ENCODE results near the gene TBC1D14.

TBC1D14 gene

DNA sequence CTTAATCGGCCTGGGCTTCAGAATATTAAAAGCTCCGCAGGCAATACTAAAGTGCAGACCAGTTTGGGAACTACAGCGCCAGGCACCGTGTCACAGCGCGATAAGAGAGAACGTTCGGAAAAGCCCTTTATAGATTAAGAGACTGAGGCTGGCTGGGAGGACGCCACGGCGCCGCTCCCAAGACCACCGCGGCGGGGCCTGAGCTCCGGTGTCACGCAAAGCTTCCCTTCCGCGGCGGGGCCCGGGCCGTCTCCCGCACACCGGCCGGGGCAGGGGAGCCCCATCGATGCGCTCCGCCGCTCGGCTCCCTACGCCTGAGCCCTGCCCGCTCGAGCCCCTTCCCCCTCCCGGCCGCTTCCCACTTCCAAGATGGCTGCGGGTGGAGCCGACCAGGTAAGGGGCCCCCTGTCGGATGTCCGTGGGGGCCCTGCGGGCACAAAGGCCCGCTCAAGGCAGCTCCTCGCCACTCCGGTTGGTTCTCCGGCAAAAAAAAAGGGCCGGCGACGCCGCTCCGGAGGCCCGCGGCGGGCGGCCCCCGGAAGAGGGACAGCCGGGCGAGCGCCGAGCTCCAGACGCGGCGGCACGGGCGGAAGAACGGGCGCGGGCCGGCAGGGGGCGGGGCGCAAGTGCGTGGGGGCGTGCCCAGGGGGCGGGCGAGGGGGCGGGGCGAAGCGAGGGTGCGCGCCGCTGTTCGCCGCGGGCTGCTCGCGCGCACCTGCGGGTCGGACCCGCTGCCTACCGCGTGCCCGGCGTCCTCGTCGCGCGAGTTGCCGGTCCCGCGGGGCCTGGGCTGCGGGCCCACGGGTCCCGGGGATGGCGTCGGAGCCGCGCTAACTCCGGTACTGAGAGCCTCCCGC is at the start of gene TBC1D14:
Gene TBC1D14 (plus strand): TSS at position 714 of the 857 bp plus-strand sequence. CDS start 13,564 bp downstream, outside the sequence.
- peak; percentile 94 for DNase-seq (ENCODE audit: low spot score)

- no peak for DNase-seq (ENCODE audit: low spot score)
Observed at GRCh38 chr4:6868386-6868785, 41.2 kb upstream of the TBC1D14 start.

DNA sequence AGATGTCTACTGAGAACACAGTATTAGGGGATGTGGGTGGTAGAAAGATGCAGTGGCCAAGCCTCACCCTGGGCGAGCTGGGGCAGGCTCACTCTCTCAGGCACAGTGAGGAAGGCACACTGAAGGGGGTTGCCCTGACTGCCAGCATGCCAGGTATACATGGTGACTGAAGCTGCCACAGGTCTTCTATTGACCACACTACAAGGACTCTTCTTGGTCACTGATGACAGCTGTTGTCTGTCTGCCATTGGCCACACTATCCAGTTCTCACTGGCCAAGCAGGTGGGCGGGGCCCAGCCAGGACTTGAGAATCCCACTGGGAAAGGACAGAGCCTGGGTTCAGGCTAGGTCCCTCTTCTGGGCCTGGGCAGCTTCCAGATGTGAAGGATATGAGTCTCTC is 39.7 kb upstream of the TBC1D14 start:
- no peak for DNase-seq (ENCODE audit: low spot score)

DNA sequence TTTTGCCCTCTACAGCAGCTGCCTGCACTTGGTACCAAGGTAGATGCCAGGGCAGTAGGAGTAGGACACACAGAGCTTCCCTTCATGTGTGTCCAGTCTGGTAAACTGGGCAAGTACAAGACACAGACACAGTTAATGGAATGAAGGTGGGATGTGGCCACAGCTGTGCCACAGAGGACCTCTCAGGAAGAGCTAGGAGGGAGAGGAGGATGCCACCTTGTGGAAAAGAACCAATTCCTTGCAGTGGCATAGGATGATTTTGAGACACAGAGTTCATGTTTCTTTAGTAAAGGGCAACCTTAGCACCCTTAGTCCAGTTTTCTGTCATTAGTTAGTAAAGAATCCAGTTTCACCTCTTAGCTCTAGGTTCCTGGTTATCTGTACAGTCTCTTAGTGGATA is 36.3 kb upstream of the TBC1D14 start:
- DNase-seq (ENCODE audit: low spot score) = no peak

DNA sequence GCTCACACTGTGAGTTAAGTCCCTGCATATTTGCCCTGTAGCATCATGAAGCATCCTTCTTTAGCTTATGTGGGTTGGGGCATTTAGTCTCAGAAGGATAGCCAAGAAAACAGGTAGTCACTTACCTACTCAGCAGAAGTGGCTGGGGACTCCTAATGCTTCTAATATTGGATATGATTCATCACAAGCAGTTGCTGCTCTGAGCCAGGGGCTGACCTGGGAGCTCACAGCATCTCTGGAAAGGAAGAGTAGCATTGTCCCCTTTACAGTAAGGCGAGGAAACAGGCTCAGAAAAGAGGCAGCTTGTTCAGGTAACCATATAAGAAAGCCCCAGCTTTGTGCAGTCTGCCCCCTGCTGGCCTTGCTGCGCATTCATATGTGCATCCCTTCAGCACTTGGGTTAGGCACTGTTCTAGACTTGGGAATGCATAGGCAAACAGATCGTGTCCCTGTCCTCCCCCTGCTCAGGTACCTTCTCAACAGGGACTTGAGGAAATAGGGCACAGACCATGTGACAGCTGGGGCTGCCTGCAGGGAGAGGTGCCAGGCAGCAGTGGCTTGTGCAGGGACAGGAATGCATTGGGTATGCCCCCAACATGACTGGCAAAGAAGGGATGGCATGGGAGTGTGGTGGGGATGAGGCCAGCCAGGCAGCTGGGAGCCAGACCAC is 35.7 kb upstream of the TBC1D14 start:
- DNase-seq (ENCODE audit: low spot score) = no peak

DNA sequence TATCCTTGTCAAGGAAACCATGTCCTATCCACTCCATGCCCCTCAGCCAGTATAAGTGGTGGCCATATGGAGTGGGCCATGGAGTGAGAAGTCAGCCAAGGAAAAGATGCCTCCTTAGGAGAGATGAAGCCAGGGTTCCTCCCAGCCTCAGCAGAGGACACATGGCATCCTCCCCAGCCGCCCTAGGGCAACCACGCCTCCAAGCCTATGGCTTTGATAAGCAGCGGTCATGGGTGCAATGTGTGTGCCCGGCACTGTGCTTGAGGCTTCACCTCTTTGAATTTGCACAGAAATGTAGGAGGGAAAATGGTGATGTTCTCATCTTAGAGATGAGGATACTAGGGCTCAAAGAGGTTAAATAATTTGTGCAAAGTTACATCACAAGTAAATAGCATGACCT is 34.6 kb upstream of the TBC1D14 start:
- no peak for DNase-seq (ENCODE audit: low spot score)

DNA sequence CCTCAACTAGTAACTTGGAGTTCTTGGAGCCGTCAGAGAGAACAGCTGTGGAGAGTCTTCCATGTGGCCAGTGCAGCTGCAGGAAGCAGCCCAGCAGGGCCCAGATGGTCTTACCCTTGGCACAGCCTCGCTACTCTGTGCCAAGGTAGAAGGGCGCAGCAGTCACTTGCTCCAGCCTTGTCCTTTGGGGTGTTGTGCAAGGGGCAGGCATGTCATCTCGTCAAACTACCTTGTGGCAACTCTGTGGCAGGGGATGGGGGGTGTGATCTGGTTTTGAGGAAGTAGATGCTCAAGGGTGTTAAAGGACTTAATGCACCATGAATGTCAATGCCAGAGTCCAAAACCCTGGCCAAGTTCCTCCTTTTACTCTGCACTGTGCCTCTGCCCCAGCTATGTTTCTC is 34.2 kb upstream of the TBC1D14 start:
- DNase-seq (ENCODE audit: low spot score) = no peak

DNA sequence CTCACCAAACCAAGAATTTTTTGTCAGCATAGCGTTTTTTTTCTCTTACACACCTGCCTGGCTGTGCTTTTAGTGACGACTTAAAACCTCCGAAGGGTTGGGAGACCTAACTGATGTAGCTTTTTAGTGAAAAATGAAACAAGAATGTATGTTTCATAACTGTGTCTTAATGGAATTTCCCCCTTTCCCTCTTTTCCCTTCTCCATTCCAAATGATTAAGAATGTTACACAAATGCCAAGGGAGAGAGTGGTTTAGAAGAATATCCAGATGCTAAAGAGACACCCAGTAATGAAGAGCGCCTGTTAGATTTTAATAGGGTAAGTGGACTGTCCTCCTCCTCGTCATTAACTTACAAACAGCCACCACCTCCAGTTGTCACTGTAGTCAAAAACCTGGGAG is 33.2 kb upstream of the TBC1D14 start:
- DNase-seq (ENCODE audit: low spot score) = no peak

GRCh38 chr4:6877067-6877466 is 32.6 kb upstream of the TBC1D14 start:
- DNase-seq (ENCODE audit: low spot score) = no peak

DNA sequence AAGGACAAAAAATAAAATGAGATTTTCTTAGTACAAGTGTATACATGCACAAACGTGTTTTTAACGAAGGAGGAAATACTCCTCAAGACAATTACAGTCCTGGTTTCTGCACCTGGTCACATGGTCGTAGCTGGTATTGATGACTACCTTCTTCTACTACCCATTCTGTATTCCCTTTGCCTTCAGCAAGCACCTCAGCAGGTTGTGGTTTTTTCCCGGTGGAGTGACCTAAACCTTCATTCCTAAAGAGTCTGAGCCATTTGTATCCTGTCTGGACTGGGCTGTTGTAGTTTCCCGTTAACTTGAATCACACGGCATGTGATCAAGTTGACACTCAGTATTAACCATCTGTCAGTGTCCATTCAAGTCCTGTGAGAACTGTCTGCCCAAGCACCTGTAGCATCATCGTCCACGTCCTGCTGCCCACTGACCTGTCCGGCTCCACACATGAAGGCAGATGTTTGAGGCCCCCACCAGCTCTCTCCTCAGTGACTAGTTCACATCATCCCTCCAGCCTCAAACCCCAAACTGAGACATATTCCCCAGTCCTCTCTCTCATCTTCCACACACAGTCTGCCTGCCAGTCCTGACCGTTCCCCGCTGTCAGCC is 31.1 kb upstream of the TBC1D14 start:
- no peak for DNase-seq (ENCODE audit: low spot score)

DNA sequence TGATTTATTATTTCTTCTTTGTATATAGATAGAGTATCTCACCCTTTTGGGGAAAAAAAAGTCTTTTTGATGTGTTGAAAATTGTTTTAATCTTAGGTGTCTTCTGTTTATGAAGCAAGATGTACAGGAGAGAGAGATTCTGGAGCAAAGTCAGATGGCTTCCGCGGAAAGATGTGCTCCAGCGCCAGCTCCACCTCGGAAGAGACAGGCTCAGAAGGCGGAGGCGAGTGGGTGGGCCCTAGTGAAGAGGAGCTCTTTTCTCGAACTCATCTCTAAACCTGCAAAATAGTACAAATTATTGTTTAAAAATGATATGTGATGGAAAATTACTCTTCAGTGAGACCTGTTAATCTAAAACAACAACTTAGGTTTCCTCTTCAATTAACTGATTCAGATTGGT is 28.9 kb upstream of the TBC1D14 start:
- DNase-seq (ENCODE audit: low spot score) = no peak

- no peak for DNase-seq (ENCODE audit: low spot score)
Observed at GRCh38 chr4:6881908-6882307, 27.7 kb upstream of the TBC1D14 start.

GRCh38 chr4:6884341-6884870 is 25.2 kb upstream of the TBC1D14 start:
- DNase-seq (ENCODE audit: low spot score) = no peak

DNA sequence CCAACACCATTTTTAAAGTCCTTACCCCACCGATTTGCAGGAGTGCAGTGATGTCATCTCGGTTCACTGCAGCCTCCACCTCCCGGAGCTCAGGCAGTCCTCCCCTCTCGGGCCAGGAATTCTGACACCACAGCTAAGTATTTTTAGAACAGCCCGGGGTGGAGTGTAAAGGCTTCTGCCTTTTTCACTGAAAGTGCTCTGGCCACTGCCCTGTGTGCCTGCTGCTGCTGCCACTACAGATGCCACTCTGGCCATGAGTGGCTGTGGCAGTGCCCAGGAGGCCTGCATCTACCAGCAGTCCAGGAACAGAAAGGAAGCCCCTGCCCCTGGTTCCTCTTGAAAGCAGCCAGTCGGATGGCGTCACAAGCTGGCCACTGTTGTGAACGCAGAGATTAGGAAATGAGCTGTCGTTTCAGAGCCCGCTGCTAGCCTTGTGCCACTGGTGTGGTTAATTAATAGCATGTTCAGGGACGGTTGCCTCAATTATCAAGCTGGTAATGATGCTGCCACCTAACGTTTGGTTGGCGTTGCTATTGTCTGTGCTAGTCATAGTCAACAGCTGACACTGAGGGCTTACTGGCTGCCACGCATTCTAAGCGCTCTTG is 23.6 kb upstream of the TBC1D14 start:
- DNase-seq (ENCODE audit: low spot score) = no peak

GRCh38 chr4:6886886-6887285 is 22.7 kb upstream of the TBC1D14 start:
- no peak for DNase-seq (ENCODE audit: low spot score)

DNA sequence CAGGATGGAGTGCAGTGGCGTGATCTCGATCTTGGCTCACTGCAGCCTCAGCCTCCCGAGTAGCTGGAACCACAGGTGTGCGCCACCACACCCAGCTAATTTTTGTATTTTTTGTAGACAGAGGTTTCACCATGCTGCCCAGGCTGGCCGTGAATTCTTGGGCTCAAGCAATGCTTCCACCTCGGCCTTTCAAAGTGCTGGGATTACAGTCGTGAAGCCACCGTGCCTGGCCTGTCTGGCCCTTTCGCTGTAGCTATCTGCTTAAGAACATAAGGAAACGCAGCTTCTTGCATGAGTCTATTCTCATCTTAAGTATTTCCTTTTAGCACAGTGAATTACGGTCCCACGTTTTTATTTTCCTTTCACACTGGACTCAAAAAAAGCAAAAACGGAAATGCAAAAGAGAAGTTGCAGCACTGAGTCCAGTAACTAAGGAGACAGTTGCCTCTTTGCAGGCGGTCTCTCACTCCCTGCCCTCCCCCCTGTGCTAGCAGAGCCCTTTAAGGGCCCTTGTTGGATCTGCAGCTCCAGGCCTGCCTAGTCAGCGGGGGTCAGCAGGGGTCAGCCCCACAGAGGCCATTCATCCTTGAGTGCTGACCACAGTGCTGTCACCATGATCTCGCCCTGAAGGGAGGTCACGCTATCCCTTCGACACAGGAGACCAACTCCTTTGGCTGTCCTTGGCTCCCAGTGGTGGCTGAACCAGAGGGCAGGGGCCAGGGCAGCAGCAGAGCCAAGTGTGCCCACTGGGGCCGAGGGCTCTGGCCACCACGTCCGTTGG is 21.8 kb upstream of the TBC1D14 start:
- DNase-seq (ENCODE audit: low spot score) = no peak

DNA sequence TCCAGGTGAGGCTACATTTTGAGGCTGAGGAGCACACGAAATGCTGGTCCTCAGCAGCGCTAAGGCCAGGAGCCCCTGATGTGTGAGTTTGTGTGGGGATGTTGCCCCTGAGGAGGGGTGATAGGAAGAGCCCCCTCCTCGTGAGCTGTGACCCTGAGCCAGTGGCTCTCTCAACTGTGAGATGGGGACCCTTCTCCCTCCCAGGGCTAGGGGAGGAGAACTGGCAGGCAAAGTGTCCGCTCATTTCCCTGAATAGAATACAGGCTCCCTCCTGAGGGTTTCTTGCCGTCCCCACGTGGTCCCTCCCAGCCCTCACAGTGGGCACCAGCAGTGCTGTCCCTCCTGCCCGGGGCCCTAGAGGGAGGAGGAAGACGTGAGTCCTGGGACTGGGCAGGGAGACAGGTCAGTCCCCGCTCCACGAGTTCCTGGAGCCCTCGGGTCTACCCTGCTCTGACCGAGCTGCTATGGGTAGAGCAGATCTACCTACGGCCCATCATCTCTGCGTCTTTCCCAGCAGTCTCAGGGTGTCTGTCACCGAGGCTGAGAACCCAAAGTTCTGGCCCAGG is 21.0 kb upstream of the TBC1D14 start:
- no peak for DNase-seq (ENCODE audit: low spot score)

- no peak for DNase-seq (ENCODE audit: low spot score)
Observed at GRCh38 chr4:6889101-6889735, 20.4 kb upstream of the TBC1D14 start.

- DNase-seq (ENCODE audit: low spot score) = no peak
Observed at GRCh38 chr4:6889736-6890324, 19.8 kb upstream of the TBC1D14 start.

DNA sequence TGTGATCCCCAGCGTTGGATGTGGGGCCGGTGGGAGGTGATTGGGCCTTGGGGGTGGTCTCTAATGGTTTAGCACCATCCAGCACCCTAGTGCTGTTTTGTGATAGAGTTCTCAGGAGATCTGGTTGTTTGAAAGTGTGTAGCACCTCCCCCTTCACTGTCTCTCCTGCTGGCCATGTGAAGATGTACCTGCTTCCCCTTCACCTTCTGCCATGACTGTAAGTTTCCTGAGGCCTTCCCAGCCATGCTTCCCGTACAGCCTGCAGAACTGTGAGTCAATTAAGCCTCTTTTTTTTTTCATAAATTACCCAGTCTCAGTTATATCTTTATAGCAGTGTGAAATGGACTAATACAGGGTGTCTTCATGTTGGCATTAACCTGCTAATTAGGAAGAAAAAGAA is 19.3 kb upstream of the TBC1D14 start:
- DNase-seq (ENCODE audit: low spot score) = no peak
